Neural cell (in vitro differentiated cells): ENCODE measurements around the gene ADH5. TPM values are rescaled to one million over a fixed set of nuclear protein-coding genes. Genes with fewer than 3 reads are reported as not detected.

Experiments used
- H2AFZ ChIP-seq: fragments of 200-600, 300-800 bp; sonication (generic), shearing (Covaris generic); 2 replicates; pipeline ENCODE4 v1.6.0; 2014; ENCODE audit warnings: low read depth, mild to moderate bottlenecking, antibody characterized with exemption, low read length, moderate library complexity
- H3F3A ChIP-seq: fragments of 200-600 bp; shearing (Covaris generic); 2 replicates; pipeline ENCODE4 v1.6.1; 2016; ENCODE audit warnings: mild to moderate bottlenecking, moderate library complexity, mixed read lengths, antibody characterized with exemption, low read length; ENCODE audit not compliant: insufficient read depth, poor library complexity, severe bottlenecking
- H3K27ac ChIP-seq: fragments of 200-600, 300-800 bp; sonication (generic), shearing (Covaris generic); 2 replicates; pipeline ENCODE4 v1.5.1; 2014; ENCODE audit warnings: mild to moderate bottlenecking, low read length, moderate library complexity
- H3K27me3 ChIP-seq: fragments of 300-800, 200-600 bp; sonication (generic), shearing (Covaris generic); 2 replicates; pipeline ENCODE4 v1.6.0; 2014; ENCODE audit warnings: mild to moderate bottlenecking, low read depth, low read length, moderate library complexity; ENCODE audit not compliant: insufficient read depth
- H3K36me3 ChIP-seq: fragments of 300-800, 200-600 bp; sonication (generic), shearing (Covaris generic); 2 replicates; pipeline ENCODE4 v1.5.1; 2014; ENCODE audit warnings: mild to moderate bottlenecking, antibody characterized with exemption, low read length, moderate library complexity; ENCODE audit not compliant: insufficient read depth
- H3K4me2 ChIP-seq: fragments of 300-800, 200-600 bp; sonication (generic), shearing (Covaris generic); 2 replicates; pipeline ENCODE4 v1.6.0; 2014; ENCODE audit warnings: mild to moderate bottlenecking, low read length
- H3K4me3 ChIP-seq: fragments of 300-800, 200-600 bp; sonication (generic), shearing (Covaris generic); 2 replicates; pipeline ENCODE4 v1.5.1; 2014; ENCODE audit warnings: mild to moderate bottlenecking, low read length, moderate library complexity
- H3K79me2 ChIP-seq: fragments of 200-600 bp; shearing (Covaris generic); replicated peaks from 2 replicates; pipeline ENCODE4 v1.6.0; 2014; ENCODE audit warnings: mild to moderate bottlenecking, low read length, moderate library complexity; ENCODE audit not compliant: insufficient read depth
- H3K9ac ChIP-seq: fragments of 300-800, 200-600 bp; sonication (generic), shearing (Covaris generic); 2 replicates; pipeline ENCODE4 v1.6.1; 2016; ENCODE audit warnings: mild to moderate bottlenecking, low read length, mixed read lengths
- H3K9me2 ChIP-seq: fragments of 200-600 bp; shearing (Covaris generic); 2 replicates; pipeline ENCODE4 v1.6.1; 2016; ENCODE audit warnings: mild to moderate bottlenecking, low read length, mixed read lengths; ENCODE audit not compliant: insufficient read depth
- H3K9me3 ChIP-seq: fragments of 200-600, 300-800 bp; sonication (generic), shearing (Covaris generic); 2 replicates; pipeline ENCODE4 v1.6.1; 2016; ENCODE audit warnings: mild to moderate bottlenecking, mixed run types, low read length, moderate library complexity, mixed read lengths
- H4K20me1 ChIP-seq: fragments of 200-600 bp; shearing (Covaris generic); 2 replicates; pipeline ENCODE4 v1.6.1; 2016; ENCODE audit warnings: mild to moderate bottlenecking, mixed run types; ENCODE audit not compliant: insufficient read depth
- CTCF ChIP-seq: fragments of 450-650 bp; IDR thresholded peaks from 2 replicates; pipeline ENCODE4 v1.5.1; 2014; ENCODE audit warnings: antibody characterized with exemption, mild to moderate bottlenecking, moderate library complexity; ENCODE audit not compliant: poor library complexity, severe bottlenecking
- EP300 ChIP-seq: fragments of 450-650 bp; conservative IDR thresholded peaks from 2 replicates; pipeline ENCODE4 v1.6.1; 2014; ENCODE audit warnings: antibody characterized with exemption, mild to moderate bottlenecking, moderate library complexity; ENCODE audit not compliant: poor library complexity, severe bottlenecking
- EZH2 ChIP-seq: fragments of 200-600, 300-800 bp; shearing (Covaris generic), sonication (generic); IDR thresholded peaks from 2 replicates; pipeline ENCODE4 v1.6.1; 2014; ENCODE audit warnings: antibody characterized with exemption, low read length, borderline replicate concordance, mild to moderate bottlenecking; ENCODE audit not compliant: insufficient read depth, poor library complexity, severe bottlenecking
- MXI1 ChIP-seq: fragments of 450-650 bp; conservative IDR thresholded peaks from 2 replicates; pipeline ENCODE4 v1.6.1; 2014; ENCODE audit warnings: antibody characterized with exemption, mild to moderate bottlenecking; ENCODE audit not compliant: poor library complexity, severe bottlenecking
- POLR2AphosphoS5 ChIP-seq: IDR thresholded peaks from 2 replicates; pipeline ENCODE4 v1.6.1; 2012
- RAD21 ChIP-seq: fragments of 450-650 bp; conservative IDR thresholded peaks from 2 replicates; pipeline ENCODE4 v1.6.1; 2014; ENCODE audit warnings: antibody characterized with exemption, mild to moderate bottlenecking, moderate library complexity
- REST ChIP-seq: IDR thresholded peaks from 2 replicates; pipeline ENCODE4 v1.6.1; 2012; ENCODE audit warnings: borderline replicate concordance
- SMC3 ChIP-seq: fragments of 450-650 bp; conservative IDR thresholded peaks from 2 replicates; pipeline ENCODE4 v1.6.1; 2014; ENCODE audit warnings: antibody characterized with exemption, mild to moderate bottlenecking, moderate library complexity; ENCODE audit not compliant: poor library complexity
- TAF1 ChIP-seq: IDR thresholded peaks from 2 replicates; pipeline ENCODE4 v1.6.1; 2012; ENCODE audit warnings: low read depth
- polyA plus RNA-seq: library from polyadenylated mRNA; depleted of rRNA; stranded (reverse); fragments of >200 nt; gene quantifications from 2 replicates; pipeline ENCODE4 v1.2.3, GENCODE V29; 2014

The ADH5 gene
- polyA plus RNA-seq, 1 donor from 2014 or later: 201 TPM

GRCh38 chr4:99029018-99029735 lies 59.4 kb downstream of the ADH5 start:
- no peaks in the 10 kb centered on the region for H4K20me1 ChIP-seq
- H3K4me2 ChIP-seq: peak overlapping the region; percentile 35
- H3K79me2 ChIP-seq: no peaks in the 10 kb centered on the region

GRCh38 chr4:99028187-99028586 lies 60.4 kb downstream of the ADH5 start:
- no peak overlapping the region for H3K4me2 ChIP-seq
- H3K36me3 ChIP-seq: no peaks in the 10 kb centered on the region
- no peak overlapping the region for H3K27ac ChIP-seq
- H3K4me3 ChIP-seq: no peak overlapping the region
- H4K20me1 ChIP-seq: no peaks in the 10 kb centered on the region
- H3K9me2 ChIP-seq: no peaks in the 10 kb centered on the region
- no peaks in the 10 kb centered on the region for H3K79me2 ChIP-seq
- H2AFZ ChIP-seq: no peak overlapping the region
- no peak for TF ChIP-seq SMC3
- TF ChIP-seq MXI1: no peak
- TF ChIP-seq EZH2: no peak
- no peak for TF ChIP-seq RAD21
- no peak for TF ChIP-seq EP300
- no peak for TF ChIP-seq CTCF
- TF ChIP-seq POLR2AphosphoS5: no peak
- TF ChIP-seq TAF1: no peak
- no peak for TF ChIP-seq REST
- H3K27me3 ChIP-seq: no peaks in the 10 kb centered on the region
- no peak overlapping the region for H3K9ac ChIP-seq
- no peaks in the 10 kb centered on the region for H3F3A ChIP-seq
- H3K9me3 ChIP-seq: no peaks in the 10 kb centered on the region

More at GRCh38 chr4:99029018-99029735, 59.4 kb downstream of the ADH5 start:
- Histone ChIP-seq H3K36me3 (no peaks in the 10 kb centered on the region), H3K27ac (peak overlapping the region; percentile 37), H3F3A (no peaks in the 10 kb centered on the region), H2AFZ (no peak overlapping the region), H3K9me3 (no peaks in the 10 kb centered on the region), H3K27me3 (no peaks in the 10 kb centered on the region), H3K4me3 (no peak overlapping the region), H3K9me2 (no peaks in the 10 kb centered on the region), H3K9ac (no peak overlapping the region)
- TF ChIP-seq SMC3: no peak
- peak; percentile 93 for TF ChIP-seq EP300
- peak; percentile 40 for TF ChIP-seq POLR2AphosphoS5
